Activated B cell treated with CpG ODN at 0.5 μM for 24 hours (primary cell): ENCODE results near the gene BCL2L13. TPM values are rescaled to one million over a fixed set of nuclear protein-coding genes. Genes with fewer than 3 reads are reported as not detected.

Source experiments
- ATAC-seq: fragments of 200-7000 bp; cut with Tn5 transposase; one replicate; pipeline ENCODE4 v1.10.0; 2021; ENCODE audit warnings: low read depth, mild to moderate bottlenecking, moderate library complexity
- CTCF ChIA-PET: fragments of 350-600 bp; sonication (Branson Sonifier 250); formaldehyde crosslinking; loops from one replicate; lab custom pipeline; 2021; ENCODE audit warnings: antibody characterized with exemption; lab: Charles Lee
- POLR2A ChIA-PET: fragments of 350-600 bp; sonication (Branson Sonifier 250); formaldehyde crosslinking; loops from one replicate; lab custom pipeline; 2021; ENCODE audit warnings: antibody characterized with exemption; lab: Charles Lee
- DNase-seq: peaks from one replicate; pipeline ENCODE4 v3.0.0; 2022
- H3K27ac Mint-ChIP-seq: one replicate; pipeline ENCODE4 v1.8.0; 2020; ENCODE audit warnings: mixed read lengths
- H3K27me3 Mint-ChIP-seq: one replicate; pipeline ENCODE4 v1.8.0; 2021; ENCODE audit warnings: mixed read lengths
- H3K36me3 Mint-ChIP-seq: one replicate; pipeline ENCODE4 v1.8.0; 2021; ENCODE audit warnings: low read depth, mixed read lengths
- H3K4me1 Mint-ChIP-seq: one replicate; pipeline ENCODE4 v1.8.0; 2021; ENCODE audit warnings: mixed read lengths
- H3K4me3 Mint-ChIP-seq: one replicate; pipeline ENCODE4 v1.8.0; 2020; ENCODE audit warnings: mild to moderate bottlenecking, mixed read lengths
- H3K9me3 Mint-ChIP-seq: one replicate; pipeline ENCODE4 v1.8.0; 2020; ENCODE audit warnings: mixed read lengths
- intact Hi-C: fragments of 100-400 bp; cut with micrococcal nuclease; formaldehyde crosslinking; loops from one replicate; pipeline ENCODE4 v1.15.1; 2024
- total RNA-seq: library from RNA; stranded (reverse); gene quantifications from 2 replicates; pipeline ENCODE4 v1.2.3, GENCODE V29; 2022
- TF ChIP-seq, protein P1 (sequence below): fragments of 200-600 bp; IDR thresholded peaks from one replicate; pipeline ENCODE4 v1.8.0; 2022; ENCODE audit warnings: antibody characterized with exemption, mild to moderate bottlenecking

The BCL2L13 gene
- total RNA-seq, 1 donor from 2014 or later: 38.7 TPM

DNA sequence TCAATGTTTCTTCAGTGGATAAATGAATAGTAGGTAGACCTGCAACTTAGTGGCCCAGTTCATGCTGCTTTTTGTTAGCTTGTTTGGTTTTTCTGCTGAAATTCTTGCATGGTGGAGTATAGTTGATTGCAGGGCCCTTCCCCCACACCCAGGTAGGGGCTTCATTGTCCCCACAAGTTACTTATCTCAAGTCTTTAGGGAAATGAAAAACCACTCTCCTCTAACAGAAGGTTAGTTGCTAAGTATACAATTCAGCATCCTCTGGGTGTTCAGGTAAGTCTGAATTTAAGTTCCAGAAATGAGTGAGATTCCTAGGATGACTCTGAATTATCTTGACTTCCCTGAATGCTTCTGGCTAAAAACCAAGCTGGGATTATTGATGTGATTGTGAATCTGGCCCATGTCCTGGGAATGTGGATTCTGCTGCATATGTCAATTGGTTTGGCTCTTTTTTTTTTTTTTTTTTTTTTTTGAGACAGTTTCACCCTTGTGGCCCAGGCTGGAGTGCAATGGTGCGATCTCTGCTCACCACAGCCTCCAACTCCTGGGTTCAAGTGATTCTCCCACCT is 40.3 kb downstream of the BCL2L13 start:
- Mint-ChIP-seq H3K36me3 (peaks cover 4% of the 10 kb centered on the region), H3K4me1 (peaks cover 4% of the 10 kb centered on the region), H3K4me3 (no peak overlapping the region), H3K27ac (no peak overlapping the region), H3K27me3 (no peaks in the 10 kb centered on the region), H3K9me3 (no peaks in the 10 kb centered on the region)
- ChIA-PET POLR2A (no interaction called here), CTCF (no interaction called here)
- intact Hi-C loops: no loop called here
- TF ChIP-seq, protein P1, sequence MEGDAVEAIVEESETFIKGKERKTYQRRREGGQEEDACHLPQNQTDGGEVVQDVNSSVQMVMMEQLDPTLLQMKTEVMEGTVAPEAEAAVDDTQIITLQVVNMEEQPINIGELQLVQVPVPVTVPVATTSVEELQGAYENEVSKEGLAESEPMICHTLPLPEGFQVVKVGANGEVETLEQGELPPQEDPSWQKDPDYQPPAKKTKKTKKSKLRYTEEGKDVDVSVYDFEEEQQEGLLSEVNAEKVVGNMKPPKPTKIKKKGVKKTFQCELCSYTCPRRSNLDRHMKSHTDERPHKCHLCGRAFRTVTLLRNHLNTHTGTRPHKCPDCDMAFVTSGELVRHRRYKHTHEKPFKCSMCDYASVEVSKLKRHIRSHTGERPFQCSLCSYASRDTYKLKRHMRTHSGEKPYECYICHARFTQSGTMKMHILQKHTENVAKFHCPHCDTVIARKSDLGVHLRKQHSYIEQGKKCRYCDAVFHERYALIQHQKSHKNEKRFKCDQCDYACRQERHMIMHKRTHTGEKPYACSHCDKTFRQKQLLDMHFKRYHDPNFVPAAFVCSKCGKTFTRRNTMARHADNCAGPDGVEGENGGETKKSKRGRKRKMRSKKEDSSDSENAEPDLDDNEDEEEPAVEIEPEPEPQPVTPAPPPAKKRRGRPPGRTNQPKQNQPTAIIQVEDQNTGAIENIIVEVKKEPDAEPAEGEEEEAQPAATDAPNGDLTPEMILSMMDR: no peak
- no peak for DNase-seq
- ATAC-seq: no peak

DNA sequence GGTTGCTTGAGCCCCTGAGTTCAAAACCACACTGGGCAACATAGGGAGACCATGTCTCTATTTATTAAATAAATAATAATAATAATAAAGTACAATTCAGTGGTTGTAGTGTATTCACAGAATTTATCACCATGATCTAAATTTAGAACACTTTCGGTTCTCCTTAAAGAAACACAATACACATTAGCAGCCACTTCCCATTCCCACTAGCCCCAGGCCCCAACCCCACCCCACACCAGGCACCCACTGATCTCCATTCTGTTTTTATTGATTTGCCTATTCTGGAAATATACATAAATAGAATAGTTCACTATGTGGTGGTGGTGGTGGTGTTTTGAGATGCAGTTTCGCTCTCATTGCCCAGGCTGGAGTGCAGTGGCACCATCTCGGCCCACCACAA is 45.7 kb downstream of the BCL2L13 start:
- TF ChIP-seq, protein P1: no peak
- Mint-ChIP-seq H3K36me3 (peaks cover 11% of the 10 kb centered on the region), H3K27ac (no peak overlapping the region), H3K27me3 (no peaks in the 10 kb centered on the region), H3K9me3 (no peaks in the 10 kb centered on the region), H3K4me3 (no peak overlapping the region), H3K4me1 (peaks cover 4% of the 10 kb centered on the region)
- POLR2A ChIA-PET: no interaction called here
- ATAC-seq (no peak), DNase-seq (no peak)
- intact Hi-C loops: no loop called here
- CTCF ChIA-PET: no interaction called here

DNA sequence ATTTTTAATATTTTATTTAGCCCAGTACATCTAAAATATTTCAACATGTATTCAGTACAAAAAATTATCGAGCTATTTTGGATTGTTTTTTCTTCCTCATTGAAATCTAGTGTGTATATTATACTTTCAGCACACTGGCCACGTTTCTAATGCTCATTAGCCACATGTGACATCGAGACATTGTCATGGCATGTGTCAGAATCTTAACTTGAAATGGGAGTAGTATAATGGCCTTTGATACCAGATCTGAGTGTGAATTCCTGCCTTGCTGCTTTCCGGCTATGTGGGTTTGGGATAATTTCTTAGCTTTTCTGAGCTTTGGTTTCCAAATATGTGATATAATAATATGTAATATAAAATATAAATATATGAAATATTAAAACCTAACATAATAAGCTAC is 54.3 kb downstream of the BCL2L13 start:
- Mint-ChIP-seq H3K27me3 (no peaks in the 10 kb centered on the region), H3K36me3 (peaks cover 38% of the 10 kb centered on the region), H3K4me1 (no peaks in the 10 kb centered on the region), H3K9me3 (no peaks in the 10 kb centered on the region), H3K4me3 (no peak overlapping the region), H3K27ac (no peak overlapping the region)
- intact Hi-C loops: no loop called here
- ATAC-seq (no peak), DNase-seq (no peak)
- ChIA-PET POLR2A (no interaction called here), CTCF (no interaction called here)
- TF ChIP-seq, protein P1: no peak

DNA sequence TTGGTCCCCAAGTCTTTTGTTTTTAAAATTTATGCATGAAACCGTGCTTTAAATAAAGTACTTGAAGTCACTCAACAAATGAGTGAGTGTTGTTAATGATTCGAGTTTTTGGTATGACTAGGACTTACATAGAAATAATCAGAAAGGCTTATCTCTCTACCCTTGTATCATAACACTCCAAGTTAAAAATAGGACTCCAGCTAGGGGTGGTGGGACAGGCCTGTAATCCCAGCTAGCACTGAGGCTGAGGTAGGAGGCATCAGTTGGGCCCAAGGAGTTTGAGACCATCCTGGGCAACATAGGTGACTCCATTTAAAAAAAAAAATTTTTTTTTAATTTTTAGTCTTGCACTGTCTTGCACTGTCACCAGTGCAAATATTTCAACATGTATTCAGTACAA is 55.6 kb downstream of the BCL2L13 start:
- Mint-ChIP-seq H3K4me3 (no peak overlapping the region), H3K36me3 (peaks cover 39% of the 10 kb centered on the region), H3K27me3 (no peaks in the 10 kb centered on the region), H3K4me1 (no peaks in the 10 kb centered on the region), H3K9me3 (no peaks in the 10 kb centered on the region), H3K27ac (no peak overlapping the region)
- ATAC-seq: no peak
- CTCF ChIA-PET: no interaction called here
- intact Hi-C loops: no loop called here
- TF ChIP-seq, protein P1: no peak
- POLR2A ChIA-PET: no interaction called here
- no peak for DNase-seq

DNA sequence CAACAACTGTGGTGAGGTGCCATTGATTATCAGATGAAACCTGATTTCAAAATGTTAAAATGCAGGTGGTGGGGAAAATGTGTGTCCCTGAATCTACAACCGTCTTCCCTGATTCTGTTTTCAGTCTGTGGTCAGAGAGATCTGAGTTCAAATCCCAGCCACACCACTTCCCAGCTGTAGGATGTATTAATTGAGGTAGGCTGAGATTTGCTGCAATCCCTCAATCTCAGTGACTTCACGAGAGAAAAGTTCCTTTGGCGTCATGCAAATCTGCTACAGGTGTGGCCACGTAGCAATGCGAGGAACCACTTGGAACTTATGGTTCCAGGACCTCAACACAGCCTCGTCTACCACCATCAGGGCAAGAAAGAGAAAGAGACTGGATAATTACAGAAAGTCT is 56.2 kb downstream of the BCL2L13 start:
- POLR2A ChIA-PET: no interaction called here
- H3K27me3 Mint-ChIP-seq: no peaks in the 10 kb centered on the region
- DNase-seq: no peak
- H3K4me3 Mint-ChIP-seq: no peak overlapping the region
- TF ChIP-seq, protein P1: no peak
- intact Hi-C loops: no loop called here
- H3K4me1 Mint-ChIP-seq: no peaks in the 10 kb centered on the region
- no peaks in the 10 kb centered on the region for H3K9me3 Mint-ChIP-seq
- CTCF ChIA-PET: no interaction called here
- H3K36me3 Mint-ChIP-seq: peaks cover 43% of the 10 kb centered on the region
- no peak for ATAC-seq
- H3K27ac Mint-ChIP-seq: no peak overlapping the region
